HG02759 (cell line): ENCODE results near the gene DDX23.

Experiments
- ATAC-seq: cut with Tn5 transposase; IDR thresholded peaks from one replicate; pipeline ENCODE4 v1.9.1; 2021; ENCODE audit warnings: mild to moderate bottlenecking, moderate library complexity; ENCODE audit not compliant: unreplicated experiment

Gene DDX23

GRCh38 chr12:48824905-48825304 is 27.1 kb downstream of the DDX23 start:
- ATAC-seq: no peak

DNA sequence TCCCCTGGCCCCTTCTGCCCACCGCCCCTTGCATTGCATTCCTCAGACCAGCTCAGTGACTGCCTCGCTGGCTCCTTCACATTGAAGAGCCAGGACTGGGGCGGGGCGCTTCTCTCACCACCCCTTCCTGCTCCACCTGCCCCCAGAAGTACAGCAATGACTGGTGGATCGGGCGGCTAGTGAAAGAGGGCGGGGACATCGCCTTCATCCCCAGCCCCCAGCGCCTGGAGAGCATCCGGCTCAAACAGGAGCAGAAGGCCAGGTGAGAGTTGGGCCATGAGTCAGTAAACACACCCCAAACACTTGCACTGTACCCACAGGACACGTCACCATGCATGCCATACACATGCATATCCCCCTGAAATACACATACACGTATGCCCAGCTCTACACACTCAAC is 27.9 kb downstream of the DDX23 start:
- ATAC-seq: no peak

- ATAC-seq: no peak
These were observed 28.7 kb downstream of the DDX23 start for GRCh38 chr12:48823281-48823680.

DNA sequence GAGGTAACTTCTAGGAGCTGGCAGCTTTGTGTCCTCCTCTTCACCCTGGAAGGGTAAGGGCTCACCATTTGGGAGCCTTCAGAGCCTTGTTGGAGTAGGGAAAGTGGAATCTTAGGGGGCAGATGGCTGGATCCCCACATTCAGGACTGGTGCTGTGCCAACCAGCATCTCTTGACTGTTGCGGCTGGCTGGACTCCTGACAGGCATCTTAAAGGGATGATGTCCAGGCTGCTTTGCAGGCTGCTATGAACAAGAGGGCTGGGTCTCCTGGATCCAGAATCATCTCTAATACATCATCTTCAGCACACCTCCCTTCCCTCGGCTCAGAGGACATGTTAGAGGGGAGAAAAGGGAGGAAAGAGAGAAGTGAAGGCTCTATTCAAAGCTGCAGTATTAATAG is 29.3 kb downstream of the DDX23 start:
- ATAC-seq: no peak

DNA sequence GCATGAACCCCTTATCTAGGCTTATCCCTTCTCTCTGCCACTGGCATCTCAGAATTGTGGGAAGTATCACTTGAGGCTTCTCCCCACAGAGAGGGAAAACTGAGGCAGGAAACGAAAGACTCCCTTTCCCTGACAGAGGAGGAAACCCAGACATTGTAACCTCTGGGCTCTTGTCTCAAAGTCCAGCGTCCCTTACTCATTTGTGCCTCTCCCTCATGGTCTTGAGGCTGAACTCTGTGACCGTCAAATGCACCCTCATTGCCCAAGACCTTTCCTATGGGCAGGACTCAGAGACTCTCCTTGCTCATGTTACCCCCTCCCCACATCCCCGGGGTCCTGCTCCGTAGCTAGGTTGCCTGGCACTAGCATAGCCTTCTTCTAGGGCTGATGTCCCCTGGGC is 29.8 kb downstream of the DDX23 start:
- no peak for ATAC-seq

DNA sequence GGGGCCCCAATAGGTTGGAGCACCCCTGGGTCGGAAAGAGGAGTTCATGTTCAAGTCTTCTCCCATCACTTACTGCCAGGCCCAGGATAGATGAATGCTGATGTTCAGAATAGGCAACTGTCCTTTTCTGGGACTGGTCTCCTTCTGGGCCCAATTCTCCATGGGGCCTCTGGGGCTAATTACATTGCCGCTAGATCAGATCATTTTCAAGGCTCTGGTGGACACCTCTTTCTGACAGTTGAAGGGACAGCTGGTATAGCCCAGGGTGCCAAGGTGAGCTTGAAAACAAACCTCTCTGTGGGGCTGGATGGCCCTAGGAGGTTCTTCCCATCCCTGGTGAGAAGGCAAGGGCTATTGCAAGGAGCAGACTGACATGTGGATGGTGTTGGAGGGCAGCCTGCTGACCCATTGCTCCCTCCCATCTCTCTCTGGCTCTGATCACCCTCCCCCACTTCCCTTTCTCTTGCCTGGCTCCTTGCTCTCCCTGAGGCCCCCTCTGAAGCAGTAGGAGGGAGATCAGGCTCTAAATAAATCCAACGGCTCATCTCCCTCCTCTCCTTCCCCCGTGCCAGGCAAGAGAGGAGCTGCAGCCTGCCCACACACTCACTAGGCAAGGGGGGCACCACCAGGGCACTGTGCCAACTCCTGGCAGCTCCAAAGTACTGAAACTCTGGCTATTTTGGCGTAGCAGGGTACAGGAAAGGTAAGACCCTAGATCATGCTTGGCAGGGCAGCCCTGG is 31.8 kb downstream of the DDX23 start:
- ATAC-seq: no peak

DNA sequence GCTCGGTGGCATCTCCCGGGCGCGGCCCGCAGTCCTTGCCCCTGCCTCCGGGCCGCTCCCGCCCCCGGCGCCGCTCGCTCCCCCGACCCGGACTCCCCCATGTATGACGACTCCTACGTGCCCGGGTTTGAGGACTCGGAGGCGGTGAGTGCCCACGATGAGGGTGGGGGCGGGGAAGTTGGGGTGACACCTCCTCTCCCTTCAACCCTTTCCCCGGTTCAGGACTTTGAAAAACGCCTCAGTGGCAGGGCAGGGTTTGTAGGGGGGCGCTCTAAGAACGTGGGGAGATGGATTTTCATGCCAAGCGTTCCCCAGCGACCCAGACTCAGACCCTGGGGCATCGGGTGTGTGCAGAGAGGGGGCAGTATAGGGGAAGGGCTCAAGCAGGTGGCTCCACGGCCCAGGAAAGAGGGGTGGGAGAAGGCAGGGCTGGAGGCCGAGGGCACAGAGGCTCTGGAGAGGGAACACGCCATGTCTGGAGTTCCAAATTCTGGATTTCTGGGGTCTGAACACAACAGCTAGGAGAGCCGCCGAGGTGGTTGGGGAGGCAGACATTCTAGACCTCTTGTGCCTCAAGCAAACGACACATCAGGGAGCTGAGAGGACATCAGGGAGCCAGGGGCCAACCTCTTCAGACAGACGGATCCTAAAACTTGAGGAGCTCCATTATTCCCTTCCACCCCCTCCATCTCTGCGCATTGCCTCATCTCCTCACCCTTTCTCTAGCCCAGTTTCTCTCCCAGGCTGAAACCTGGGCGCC is 33.0 kb downstream of the DDX23 start:
- no peak for ATAC-seq

DNA sequence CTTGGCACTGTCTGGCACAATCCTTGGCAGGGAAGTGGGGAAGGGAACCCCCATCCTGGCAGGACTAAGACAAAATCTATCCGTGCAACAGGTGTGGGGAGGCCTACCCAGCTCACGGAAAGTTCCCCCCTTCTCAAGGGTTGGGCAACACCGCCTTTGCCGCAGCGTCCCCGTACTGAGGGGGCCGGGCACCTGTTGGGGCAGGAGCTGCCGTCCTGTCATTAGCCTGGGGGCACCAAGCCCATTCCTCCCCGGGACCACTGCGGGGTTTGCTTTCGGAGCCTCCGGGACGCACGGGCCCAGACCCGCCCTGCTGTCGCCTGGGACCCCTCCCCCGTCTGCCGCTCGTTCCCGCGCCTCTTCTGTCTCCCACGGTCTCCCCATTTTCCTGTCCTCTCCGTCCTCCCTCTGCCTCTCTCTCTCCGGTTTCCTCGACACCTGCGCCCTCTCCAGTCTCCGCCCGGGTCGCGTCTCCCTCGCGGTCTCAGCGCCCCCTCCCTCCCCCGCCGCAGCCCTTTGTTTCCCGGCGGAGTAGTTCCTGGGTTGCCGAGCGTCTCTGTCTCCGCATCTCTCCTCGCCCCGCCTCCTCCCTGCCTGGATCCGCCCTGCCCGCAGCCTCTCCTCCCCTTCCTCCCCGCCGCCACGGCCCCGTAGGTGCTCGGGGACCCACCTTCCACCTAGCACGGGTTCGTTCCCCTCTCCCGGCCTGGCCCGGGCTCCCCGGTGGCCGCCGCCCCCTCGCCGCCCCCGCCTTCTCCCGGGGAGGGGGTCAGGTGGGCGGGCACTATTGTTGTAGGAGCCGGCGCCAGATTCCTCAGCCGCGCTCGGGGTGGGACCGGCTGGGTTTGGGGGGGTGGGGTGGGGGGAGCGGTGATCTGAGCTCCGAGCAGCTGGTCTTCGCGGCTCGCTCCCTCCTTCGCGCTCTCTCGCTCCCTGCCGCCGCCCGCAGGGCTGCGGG is 33.8 kb downstream of the DDX23 start, which contains the start of gene CACNB3:
Gene CACNB3 (plus strand): TSS at position 624 of the 958 bp plus-strand sequence. CDS start 434 bp downstream, outside the sequence.
- peak; percentile 33 for ATAC-seq

DNA sequence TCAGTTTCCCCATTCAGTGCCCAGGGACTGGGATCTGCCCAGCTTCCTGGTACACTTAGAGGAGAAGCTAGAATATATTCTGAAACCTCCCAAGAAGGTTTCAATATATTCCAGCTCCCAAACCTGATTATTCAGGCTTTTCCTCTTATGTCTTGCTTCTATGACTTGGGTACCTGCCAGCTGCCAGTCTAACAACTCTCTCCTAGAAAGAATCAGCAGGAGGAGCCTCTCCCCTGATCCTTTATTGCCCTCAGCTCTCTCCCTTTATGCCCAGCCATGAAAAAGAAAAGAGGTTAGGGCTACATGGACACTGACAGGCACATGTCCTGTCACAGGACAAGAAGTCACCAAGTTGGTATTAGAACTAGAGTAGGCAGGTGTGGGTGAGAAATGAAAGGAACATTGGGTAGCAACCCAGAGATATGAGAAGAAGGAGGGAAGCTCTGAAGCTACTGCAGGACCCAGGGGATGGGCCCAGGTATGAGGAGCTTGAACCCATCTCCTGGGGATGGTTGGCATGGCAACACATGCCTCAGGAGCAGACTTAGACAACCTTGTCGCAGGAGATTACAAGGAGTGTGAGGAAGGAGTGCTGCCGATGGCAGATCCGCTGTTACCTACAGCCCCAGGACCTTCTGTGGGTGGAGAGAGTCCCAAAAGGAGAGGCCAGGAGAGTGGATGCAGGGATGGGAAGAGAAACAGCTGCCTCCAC is 35.7 kb downstream of the DDX23 start:
- ATAC-seq: no peak

DNA sequence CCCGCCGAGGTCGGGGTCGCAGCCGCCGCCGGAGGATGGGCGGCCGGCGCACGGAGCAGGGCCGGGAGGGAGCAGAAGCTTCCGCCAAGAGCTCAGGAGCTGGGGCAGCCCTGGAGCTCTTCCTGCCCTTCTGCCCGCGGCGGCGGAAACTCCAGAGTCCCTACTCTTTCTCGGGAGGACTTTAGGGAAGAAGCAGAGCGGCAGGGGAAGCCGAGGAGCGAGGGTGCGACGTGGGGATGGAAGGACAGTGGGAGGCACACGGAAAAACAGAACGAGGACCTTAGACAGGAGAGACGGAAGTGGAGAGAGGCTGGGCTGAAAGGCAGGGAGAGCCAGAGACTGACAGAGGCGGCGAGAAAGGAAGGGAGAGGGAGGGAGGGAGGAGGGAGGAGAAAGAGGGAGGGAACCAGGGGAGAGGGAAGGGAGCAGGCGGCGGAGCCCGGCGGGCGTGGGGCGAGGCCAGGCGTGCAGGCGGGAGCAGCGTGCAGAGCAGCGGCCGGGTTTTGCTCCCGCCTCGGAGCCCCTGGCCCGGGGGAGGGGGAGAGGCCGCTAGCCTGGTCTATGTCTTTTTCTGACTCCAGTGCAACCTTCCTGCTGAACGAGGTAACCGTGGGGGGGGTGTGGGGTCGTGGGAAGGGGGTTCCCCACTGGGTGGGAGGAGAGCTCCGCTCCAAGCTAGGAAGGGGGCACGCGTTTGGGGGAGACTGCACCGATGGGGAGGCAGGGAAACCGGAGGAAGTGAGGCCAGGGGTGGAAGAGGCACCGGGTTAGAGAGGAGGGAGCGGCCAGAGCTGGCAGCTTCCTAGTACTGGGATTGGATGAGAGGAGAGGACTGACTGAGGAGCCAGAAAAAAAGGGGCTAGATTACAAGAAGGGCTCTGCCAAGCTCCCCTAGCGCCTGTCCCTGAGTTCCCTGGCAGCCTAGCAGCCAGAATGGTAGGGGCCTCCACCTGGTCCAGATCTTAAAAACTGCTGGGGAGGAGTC is 36.5 kb downstream of the DDX23 start:
- peak; percentile 46 for ATAC-seq

- ATAC-seq: peak; percentile 80
These were observed 37.5 kb downstream of the DDX23 start for GRCh38 chr12:48814262-48815125.

DNA sequence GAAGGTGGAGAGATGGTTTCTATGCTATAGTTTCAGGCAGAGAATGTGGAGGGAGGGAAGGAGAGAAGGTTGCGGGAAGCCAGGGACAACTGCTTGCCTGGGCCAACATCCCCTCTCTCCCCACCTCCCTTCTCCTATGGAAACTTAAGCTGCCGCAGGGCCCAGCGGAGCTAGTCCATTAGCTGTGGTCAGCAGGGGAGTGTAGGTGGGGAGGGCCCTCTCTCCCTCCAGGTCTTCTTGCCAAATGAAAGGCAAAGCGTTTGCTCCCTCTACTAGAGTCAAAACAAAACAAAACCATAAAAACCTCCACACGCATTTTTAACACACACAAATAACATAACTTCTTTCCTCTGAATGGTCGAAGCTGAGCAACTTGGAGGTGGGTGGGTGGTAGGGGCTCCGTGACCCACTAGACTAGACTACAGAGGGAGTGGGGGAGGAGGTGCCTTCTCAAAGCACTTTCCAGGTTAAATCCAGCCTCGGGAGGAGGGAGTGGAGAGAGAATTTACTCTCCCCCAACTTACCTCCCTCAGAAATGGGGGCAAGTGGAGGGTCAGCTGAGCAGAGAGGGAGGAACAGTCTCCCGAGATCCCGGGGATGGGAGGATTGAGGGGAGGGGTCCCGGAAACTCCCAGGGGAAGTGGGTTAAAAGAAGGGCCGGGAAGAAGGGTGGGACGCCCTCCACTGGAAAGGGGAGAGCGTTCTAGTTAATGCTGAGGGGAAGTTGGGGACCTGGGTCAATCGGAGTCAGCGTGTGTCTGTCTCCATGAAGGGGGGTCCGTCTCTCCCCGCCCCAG is 38.3 kb downstream of the DDX23 start:
- no peak for ATAC-seq

DNA sequence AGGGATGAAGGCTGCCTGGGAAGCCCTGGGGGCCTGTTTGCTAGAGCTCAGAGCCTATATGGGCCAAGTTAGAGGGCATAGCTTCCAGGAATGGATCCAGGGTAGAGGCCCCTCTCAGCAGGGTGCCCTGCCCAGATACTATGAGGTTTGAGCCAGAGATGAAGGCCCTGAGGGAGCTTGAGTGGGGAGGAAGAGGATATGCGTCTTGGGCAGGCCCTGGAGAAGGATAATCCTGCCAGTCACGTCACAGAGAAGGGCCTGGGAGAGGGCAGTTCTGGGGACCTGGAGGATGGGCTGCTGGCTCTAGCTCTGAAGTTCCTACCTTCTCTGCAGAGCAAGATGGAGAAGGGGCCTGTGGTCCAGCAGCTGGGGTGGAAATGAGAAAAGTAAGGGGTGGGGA is 39.6 kb downstream of the DDX23 start:
- ATAC-seq: no peak

GRCh38 chr12:48811437-48812090 is 40.4 kb downstream of the DDX23 start:
- no peak for ATAC-seq

DNA sequence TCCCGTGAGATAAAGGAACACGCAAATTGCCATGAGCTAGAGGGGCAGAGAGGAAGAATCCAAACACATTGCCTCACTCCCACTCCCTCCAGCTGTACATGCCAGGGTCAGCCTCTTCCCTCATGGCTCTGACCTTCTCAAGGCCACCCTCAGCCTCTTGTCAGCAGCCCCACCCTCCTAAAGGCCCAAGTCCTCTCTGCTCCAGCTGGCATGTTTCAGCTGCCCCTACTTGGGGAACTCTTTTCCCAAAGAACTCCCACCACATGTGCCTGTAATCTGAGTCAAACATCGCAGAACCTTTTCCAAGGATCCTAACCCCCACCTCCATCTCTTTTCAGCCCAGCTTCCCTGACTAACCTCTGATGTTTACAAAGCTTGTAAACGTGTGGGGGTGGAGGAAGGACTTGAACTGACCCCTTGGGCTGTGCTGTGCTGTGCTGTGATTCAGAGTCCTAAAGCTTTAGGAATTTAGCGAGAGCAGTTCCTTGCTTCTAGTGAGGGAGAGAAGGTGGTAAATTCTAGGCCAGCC is 41.0 kb downstream of the DDX23 start:
- no peak for ATAC-seq

DNA sequence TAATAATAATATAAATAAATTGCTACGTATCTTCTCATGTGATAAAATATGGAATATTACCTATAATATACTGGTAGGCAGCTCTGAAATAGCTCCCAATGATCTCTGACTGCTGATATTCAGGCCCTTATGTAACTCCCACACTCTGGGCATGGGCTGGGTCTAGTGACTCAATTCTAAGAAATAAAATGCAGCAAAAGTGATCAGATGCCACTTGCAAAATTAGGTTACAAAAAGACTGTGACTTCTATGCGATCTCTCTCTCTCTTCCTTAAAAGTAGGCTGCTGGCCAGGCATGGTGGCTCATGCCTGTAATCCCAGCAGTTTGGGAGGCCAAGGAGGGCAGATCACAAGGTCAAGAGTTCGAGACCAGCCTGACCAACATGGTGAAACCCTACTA is 44.0 kb downstream of the DDX23 start:
- no peak for ATAC-seq

- ATAC-seq: no peak
These were observed 48.3 kb downstream of the DDX23 start for GRCh38 chr12:48803675-48804074.
